DMS153 treated with DMSO at 0.1 percent for 48 hours (cell line): Measurements from ENCODE around the gene CSNK1A1.
A peak's percentile ranks its signal among the peaks of the same experiment; 100 is the strongest.
"Not testable (repeated sequence)": the region's sequence is repeated elsewhere in the genome, so short reads cannot be mapped to it uniquely, and the experiment has no call there.

Experiments
- DNase-seq: peaks from one replicate; lab custom pipeline; 2025; ENCODE audit not compliant: unreplicated experiment; lab: John Stamatoyannopoulos, UW

The CSNK1A1 gene

DNA sequence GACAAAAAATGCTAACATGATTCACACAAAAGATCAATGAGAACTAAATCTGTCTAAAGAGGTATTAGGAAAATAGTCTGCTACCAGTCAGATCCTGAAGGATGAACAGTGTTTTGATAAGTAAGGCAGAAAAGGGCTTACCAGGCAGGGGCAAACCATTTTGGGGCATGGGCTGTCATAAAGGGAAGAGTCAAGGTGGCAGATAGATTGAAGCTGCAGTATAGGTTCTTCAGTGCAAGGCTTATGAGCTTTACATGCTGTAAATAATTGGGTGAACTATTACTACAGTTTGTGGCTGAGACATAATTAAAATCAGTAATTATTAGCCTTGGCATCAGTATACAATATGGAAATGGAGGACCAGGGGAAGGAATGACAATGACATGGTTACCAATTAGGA, 21.8 kb downstream of the CSNK1A1 start:
- DNase-seq, result no peak

DNA sequence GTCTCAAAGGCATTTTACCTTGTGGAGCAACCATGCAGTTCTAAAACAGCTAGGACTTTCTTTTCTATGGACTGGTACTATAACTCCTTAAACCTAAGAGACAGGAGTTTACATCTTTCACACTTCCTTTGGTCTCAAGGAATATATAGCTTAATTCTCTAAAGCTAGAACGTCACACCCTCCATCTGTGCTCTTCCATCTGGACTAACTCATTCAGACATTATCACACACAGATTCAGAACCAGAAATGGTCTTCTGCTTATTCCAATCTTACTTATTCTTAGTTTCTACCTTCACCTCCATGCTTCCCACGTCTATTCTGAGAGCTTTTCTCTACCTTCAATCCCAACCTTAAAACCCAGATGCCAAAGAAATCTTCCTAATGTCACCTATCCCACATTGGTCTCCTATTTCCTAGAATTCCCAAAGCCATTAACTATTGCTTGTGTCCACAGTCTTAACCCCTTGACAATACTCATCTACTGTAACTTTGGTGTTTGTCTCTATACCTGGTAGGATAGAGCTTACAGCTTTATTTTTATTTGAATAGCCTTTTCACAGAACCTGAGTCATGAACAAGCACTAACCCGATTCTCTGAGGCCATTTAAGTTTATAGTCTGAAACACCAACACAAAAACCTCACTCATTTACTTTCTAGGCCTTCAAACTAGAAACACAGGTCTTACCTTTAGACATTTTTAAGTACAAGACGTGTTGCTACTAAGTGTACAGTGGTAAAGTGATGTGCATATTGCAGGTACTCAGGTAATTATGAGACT, 22.8 kb downstream of the CSNK1A1 start:
- no peak for DNase-seq

DNA sequence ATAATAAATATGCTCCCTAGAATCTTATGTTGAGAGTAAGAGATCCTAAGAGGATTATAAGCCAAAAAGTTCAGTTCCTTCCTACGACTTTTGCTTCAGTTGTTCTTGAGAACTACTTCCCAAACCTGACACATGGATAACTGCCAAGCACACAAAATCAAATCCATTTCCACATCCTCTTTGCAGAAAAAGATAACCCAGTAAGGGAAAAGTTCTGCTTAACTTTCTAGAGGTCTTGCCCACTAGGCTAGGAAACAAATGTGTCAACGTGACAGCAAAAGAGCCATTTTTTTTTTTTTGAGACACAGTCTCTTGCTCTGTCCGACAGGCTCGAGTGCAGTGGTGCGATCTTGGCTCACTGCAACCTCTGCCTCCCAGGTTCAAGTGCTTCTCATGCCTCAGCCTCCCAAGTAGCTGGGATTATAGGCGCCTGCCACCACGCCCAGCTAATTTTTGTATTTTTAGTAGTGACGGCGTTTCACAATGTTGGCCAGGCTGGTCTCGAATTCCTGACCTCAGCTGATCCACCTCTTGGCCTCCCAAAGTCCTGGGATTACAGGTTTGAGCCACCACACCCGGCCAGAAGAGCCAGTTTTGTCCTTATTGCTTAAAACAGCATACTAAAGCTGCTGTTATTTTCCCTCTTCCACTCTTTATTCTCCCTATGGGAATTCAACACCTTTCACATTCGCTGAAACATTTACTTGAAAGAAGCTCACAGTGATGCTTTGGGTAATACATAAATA, 24.2 kb downstream of the CSNK1A1 start:
- no peak for DNase-seq

DNA sequence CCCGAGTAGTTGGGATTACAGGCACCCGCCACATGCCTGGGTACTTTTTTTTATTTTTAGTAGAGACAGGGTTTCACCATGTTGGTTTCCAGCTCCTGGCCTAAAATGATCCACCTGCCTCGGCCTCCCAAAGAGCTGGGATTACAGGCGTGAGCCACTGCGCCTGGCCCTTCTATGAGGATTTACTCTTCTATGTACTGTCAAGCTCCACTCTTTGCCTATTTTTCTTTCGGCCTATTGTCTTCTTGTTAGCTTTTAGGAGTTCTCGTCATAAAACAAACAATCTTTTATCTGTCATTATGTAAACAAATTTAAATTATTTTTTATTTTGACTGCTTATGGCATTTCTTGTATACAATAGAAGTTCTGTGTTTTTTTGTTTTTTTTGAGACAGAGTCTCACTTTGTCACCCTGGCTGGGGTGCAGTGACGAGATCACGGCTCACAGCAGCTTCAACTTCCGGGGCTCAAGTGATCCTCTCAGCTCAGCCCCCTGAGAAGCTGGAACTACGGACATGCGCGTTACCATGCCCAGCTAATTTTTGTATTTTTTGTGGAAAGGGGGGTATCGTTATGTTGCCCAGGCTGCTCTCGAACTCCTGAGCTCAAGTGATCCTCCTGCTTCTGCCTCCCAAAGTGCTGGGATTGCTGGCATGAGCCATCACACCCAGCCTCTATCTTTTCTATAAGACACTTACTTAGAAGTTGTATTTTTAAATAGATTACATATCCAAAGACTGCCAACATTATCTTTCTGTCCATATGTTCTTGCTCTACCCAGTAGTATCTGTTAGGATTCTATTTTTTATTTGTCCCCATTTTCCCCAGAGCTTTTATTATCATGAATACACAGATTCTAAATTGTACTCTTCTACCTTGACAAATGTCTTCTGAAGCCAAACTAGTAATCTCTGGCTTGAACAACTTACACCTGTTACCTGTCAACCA, 29.2 kb downstream of the CSNK1A1 start:
- no peak for DNase-seq

DNA sequence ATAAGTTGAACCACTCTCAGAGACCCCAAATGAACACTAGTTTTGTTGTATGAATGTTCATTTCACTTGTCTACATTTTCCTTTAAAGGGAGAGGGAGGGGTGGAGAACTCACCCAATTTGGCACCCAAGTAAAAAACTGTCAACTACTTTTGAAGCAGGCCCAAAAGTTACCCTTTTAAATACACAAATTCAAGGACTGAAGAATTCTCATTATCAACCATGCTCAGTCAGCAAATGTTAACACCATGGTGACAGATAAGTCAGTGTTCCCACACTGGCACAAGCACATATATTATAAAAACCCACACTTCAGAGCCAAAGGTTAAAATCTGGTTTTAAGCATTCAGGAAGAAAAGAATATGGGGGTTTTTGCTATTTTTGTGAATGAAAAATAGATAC, 31.6 kb downstream of the CSNK1A1 start:
- DNase-seq, result no peak

DNA sequence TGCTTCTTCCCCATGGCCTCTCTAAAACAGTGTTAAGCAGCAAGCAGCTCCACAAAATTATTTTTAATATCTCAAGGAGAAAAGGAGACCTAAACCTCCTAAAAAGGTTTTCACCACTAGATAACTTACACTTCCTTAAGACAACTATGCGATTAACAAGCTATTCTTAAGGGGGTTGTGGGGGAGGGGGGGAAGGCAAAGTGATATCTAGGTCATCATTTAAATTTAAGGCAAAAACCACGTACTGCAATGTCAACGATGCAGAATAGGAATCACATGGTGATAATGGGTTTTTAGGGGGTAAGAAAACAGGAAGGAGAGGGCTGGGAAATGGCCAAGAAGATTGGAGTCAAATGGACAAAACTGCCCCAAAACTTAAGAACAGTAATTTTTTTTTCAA, 32.6 kb downstream of the CSNK1A1 start:
- no peak for DNase-seq

DNA sequence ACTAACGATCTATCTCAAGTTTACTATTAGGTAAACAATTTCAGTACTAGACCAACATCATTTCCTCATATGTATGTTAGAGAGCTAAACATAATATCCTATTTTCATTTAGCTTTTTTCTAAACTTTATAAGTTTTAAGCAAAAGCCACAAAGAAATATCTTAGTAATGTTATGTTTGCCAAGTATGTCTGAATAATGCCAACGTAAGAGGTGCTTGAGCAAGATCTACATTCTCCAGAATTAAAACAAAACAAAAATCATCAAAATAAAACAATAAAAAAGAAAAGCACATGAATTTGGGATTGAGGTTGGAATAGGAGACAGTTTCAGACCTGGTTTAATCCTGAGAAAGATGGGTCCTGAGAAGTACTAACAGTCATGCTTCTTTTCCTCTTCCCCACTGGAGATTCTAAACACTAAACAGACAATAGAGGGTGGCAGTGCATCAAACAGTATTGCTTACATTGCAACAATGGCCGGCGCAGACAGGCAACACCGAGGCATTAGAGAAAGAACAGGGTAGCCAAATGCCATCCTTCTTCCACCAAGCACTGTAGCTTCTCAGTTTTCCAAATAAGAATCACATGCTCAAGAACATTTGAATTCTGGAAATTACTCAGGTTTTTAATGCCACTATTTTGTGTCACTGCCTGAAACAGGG, 33.6 kb downstream of the CSNK1A1 start:
- no peak for DNase-seq

DNA sequence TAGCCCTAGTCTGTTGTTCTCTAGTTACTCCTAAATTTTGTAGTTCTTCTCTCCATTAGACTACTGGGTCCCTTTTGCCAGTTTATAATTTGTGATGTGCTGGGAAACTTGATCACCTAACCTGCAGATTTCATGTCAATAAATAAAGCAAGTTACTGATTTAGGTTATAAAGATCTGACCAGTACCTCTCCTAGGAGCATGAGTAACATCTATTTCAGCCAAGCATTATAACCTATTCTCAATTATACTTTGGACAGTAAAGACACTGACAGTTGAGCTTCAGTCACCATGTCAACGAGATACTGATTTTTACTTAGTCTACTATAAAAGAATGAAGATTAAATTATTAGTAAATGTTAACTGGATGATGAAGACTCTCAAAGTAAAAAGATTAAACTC, 36.7 kb downstream of the CSNK1A1 start:
- DNase-seq, result no peak

DNA sequence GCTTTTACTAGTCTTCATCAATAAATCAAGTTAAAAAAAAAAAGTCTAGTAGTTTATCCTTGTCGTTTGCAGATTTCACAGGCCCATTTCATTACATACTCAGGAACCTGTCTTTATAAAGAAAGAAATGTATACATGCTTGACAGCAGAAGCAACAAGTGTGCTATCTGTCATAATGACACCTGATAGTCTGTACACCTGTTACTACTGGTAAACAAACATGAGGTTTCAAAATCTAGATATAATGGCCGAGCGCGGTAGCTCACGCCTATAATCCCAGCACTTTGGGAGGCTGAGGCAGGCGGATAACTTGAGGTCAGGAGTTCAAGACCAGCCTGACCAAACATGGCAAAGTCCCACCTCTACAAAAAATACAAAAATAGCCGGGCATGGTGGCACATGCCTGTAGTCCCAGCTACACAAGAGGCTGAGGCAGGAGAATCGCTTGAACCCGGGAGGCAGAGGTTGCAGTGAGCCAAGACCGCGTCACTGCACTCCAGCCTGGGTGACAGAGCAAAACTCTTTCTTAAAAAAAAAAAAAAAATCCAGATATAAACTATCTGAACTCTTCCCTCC, 37.8 kb downstream of the CSNK1A1 start:
- DNase-seq, result not testable (repeated sequence)

DNA sequence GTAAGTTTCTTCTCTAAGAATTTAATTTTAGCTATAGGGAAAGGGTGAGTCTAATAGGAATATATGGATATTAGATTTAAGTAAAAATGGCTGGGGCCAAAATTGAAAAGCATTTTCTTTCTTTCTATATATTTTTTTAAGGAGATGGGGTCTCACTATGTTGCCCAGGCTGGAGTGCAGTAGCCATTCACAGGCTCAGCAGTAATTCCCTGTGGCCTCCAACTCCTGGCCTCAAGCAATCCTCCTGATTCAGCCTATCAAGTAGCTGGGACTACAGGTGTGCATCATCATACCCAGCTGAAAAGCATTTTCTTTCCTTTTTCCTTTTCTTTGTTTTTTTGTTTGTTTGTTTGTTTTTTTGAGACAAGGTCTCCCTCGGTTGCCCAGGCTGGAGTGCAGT, 41.1 kb downstream of the CSNK1A1 start:
- DNase-seq, result no peak

DNA sequence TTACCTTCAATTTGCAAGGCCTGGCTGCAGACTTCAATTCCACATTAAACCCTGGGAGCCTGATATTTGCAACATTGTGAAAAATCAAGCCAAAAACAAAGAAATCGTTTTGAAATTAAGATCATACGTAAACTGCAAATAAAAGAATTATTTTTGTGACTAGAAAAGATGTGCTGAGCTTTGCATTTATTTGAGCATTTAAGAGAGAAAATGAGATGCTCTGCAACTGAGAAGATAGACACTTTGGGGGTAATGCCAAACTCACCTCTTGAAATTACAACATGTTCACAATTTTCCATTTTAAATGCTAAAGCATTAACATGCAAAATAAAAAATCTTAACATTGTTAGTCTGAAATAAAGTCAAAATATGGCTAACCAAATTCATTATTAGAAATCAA, 46.6 kb downstream of the CSNK1A1 start:
- no peak for DNase-seq

DNA sequence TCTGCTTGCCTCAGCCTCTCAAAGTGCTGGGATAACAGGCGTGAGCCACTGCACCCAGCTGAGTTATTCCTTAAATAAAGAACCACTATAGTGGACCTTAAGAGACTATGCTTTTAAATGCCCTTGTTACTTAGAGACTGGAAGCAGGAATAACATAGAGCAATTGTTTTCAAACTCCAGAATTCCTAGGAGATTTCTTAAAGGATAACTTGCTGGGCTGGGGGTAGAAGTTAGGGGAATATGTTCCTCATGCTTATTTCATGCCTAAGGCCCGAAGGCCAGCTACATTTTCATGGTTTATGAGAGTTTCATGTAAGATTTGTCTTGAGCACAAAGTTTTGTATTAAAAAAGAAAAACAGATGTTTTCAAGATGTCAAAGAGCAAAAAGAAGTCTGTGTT, 48.2 kb downstream of the CSNK1A1 start:
- no peak for DNase-seq

DNA sequence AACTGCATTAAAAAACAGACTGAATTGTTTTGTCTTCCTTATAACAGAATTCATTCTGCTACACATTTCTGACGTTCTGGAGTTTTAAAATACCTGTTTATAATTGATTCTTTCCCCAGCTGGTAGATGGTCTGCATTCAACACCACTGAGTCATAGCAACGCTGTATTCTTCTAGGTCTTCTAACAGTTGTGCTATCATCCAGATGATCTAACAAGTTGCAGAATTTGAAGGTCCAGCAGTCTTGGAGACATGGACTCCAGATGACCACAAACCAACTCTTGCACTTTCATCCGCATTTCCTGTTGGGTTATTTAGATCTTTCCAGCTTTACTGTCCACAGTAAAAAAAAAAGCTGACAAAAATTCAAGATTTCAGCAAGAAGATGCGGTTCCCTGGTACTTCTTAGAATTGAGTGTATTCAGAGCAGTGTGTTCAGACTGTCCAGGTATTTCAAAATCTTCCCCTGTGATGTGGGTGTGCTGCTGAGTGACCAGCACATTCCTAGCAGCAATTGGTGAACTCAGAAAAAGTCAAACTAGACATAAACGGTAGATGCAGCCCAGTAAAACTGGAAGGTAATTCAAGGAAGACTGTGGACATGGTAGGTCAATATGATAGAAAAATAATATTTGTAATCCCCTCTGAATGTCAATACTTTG, 50.2 kb downstream of the CSNK1A1 start:
- DNase-seq, result no peak

DNA sequence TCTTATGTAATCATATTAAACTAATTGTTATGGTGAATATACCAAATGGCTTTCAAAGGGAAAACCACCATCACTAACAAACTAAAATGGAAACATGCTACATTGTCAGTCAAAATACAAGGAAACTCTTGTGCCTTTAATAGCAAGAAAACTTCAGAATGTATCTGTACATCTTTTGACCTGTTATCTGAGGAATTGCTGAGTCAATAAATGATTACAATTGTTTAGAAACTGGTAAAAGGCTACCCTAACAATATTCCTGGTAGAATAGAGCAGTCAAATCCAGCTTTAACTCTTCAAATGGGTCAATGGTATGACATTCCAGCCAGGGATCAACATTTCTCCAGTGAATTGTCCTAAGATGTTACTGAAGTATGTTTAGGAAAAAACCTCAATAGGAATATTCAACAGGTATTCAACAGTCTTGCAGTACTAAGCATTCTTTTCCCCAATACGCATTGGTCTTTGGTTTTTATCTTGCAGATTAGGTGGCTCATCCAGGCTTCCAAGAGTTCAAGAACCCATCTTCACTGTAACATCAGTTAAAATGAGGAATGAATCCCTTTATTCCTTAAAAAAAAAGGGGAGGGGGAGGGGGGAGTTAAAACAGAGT, 52.4 kb downstream of the CSNK1A1 start:
- no peak for DNase-seq

DNA sequence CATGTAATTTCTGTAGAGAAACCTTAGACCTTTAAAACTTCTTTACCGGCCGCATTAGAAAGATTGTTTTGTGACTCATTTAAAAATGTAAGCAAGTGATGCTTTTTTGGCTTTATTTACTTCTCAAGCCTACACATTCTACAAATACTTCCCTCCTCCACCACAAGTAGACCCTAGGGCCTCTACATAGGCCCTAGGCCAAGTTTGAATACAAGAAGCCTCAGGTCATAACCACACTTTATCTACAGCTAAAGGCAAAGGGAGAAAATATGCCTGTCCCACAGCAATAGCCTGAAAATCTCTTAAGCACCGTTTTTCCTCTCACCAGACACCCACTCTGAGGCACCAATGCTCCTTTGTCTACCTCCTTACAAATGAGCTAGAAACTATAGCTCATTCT, 53.9 kb downstream of the CSNK1A1 start:
- DNase-seq, result no peak

DNA sequence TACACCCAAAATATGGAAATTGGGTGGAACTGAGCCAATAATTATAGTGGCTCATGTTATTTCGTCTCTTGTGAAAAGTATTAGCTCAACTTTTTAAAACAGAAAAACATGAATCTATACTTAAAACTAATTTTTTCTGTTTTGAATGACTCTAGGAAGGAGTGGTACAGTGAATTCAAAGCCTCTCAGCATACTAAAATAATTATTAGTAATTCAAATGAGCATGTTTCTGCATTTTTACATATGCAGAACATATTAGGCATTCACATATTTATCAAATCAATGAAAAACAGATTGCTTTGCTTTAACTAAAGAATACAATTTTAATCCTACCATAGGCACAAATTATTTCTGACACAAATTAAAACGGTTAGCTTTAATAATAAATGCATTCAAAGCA, 54.3 kb downstream of the CSNK1A1 start:
- no peak for DNase-seq

DNA sequence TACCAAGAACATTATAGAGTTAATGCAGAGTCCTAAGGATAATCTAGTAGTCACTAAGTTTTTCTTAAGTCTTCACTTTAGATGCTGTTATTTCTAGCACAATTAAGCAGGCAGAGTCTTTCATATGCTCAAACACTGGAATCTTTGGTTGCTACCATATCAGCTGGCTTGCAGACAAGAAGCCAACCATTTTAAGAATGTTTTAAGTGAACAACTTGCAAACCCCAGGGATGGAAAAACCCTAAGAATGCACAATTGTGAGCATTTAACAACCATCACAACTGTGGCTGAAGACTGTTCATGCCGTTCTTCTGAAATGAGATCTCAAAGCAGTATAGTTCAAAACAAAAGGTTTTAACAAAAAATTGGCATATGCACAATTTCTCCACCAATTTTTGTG, 55.1 kb downstream of the CSNK1A1 start:
- no peak for DNase-seq

DNA sequence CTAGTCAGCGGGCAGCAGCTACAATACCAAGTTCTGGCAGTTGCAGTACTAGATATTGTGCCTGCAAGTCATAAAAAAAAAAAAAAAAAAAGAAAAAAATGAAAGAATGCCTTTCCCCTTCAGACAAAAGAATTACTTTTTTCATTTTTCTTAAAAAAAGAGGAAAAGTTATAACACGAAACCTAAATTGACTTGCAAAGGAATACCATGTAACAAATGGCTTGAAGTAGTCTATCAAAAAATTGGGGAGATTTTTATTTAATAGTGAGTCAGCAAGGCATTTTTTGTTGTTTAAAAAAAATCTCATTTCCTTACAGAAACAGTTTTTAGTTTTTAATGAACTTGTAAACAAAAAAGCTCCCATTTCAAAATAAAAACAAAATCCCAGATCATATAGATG, 55.6 kb downstream of the CSNK1A1 start:
- DNase-seq, result no peak

DNA sequence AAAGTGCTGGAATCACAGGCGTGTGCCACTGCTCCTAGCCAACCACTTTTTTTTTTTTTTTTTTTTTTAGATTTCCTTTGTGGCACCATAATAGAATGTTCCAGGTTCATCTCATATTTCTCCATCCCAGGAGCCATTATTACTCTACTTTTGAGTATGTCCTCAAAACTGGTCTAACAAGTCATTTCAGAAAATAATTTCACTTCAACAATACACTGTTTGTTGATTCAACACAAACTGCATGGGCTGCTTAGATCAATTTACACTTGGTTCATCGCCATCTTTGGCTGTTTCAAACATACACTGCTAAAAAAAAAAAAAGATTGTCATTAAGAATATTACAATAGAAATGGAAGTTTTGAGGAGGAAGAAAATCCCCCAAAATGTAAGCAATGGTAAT, 57.9 kb downstream of the CSNK1A1 start:
- DNase-seq, result peak; percentile 10

DNA sequence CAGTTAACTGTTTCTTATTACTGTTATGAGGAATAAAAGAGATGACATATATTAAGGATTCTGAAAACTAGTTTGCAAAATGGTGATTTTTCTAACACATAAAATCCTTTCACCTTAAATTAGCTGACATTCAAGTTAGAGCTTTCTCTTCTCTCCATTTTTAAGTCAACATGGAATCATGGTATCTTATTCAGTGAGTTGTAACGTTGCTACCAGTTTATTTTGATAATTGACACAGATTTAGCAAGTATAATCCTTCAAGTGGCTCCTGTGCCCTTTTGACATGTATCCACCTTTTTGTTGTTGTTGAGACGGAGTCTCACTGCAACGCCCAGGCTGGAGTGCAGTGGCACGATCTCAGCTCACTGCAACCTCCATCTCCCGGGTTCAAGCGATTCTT, 58.5 kb downstream of the CSNK1A1 start:
- no peak for DNase-seq
